Esophagus muscularis mucosa (tissue), 4 donors: ENCODE results near the gene RBFOX2. TPM values are rescaled to one million over a fixed set of nuclear protein-coding genes. Genes with fewer than 3 reads are reported as not detected.

Source experiments
- DNase-seq: peaks from one replicate; pipeline ENCODE4 v3.0.0-alpha.2; 2017; ENCODE audit errors: extremely low spot score
- H3K27ac ChIP-seq, 4 donors: fragments of 200-600 bp; sonication (generic); replicated peaks in 1 of 4; 1 replicate in 3 of 4; 2 replicates in 1 of 4; pipeline ENCODE4 v1.5.1; 2016 to 2019; ENCODE audit warnings: mild to moderate bottlenecking in 1 of 4
- H3K27me3 ChIP-seq, 4 donors: fragments of 200-600 bp; sonication (generic); one replicate each; pipeline versions ENCODE4 v1.5.1 to v1.6.0; 2016 to 2019
- H3K36me3 ChIP-seq, 4 donors: fragments of 200-600 bp; sonication (generic); one replicate each; pipeline ENCODE4 v1.5.1; 2016 to 2019
- H3K4me1 ChIP-seq, 4 donors: fragments of 200-600 bp; sonication (generic); one replicate each; pipeline ENCODE4 v1.5.1; 2016 to 2019
- H3K4me3 ChIP-seq, 4 donors: fragments of 200-600 bp; sonication (generic); 1 replicate in 2 of 4; 2 replicates in 2 of 4; pipeline ENCODE4 v1.5.1; 2016 to 2019; ENCODE audit warnings: mild to moderate bottlenecking in 4 of 4, moderate library complexity in 1 of 4
- H3K9me3 ChIP-seq, 4 donors: fragments of 200-600 bp; sonication (generic); 1 replicate in 3 of 4; 2 replicates in 1 of 4; pipeline ENCODE4 v1.5.1; 2016 to 2019
- CTCF ChIP-seq, 3 experiments: fragments of 200-600 bp in 2 of 3; fragments of 450-650 bp in 1 of 3; sonication (generic) in 2 of 3; IDR thresholded peaks; one replicate each; pipeline ENCODE4 v1.5.1; 2017 to 2019; ENCODE audit warnings: antibody characterized with exemption in 3 of 3, mild to moderate bottlenecking in 2 of 3, moderate library complexity in 1 of 3
- EP300 ChIP-seq: sonication (generic); formaldehyde crosslinking; IDR thresholded peaks from one replicate; pipeline ENCODE4 v1.6.1; 2017; ENCODE audit warnings: antibody characterized with exemption
- POLR2A ChIP-seq: fragments of 450-650 bp; IDR thresholded peaks from one replicate; pipeline ENCODE4 v1.6.1; 2017; ENCODE audit warnings: antibody characterized with exemption, moderate library complexity, mild to moderate bottlenecking, low read depth
- POLR2AphosphoS5 ChIP-seq, 2 donors: sonication (generic); formaldehyde crosslinking; IDR thresholded peaks; one replicate each; pipeline ENCODE4 v1.6.1; 2017; ENCODE audit warnings: antibody characterized with exemption in 2 of 2
- WGBS: methylation state at CpG from one replicate; pipeline ENCODE4 v1.1.5; 2018; 5-methylcytosine and 5-hydroxymethylcytosine counted together
- intact Hi-C: fragments of 100-400 bp; cut with DNase I; formaldehyde crosslinking; loops from one replicate; pipeline ENCODE4 v1.15.1; 2023
- total RNA-seq, 4 donors: library from RNA; depleted of rRNA; stranded (reverse); fragments of >200 nt; gene quantifications; one replicate each; pipeline versions ENCODE4 v1.1.0 to v1.2.1, GENCODE V29; 2016

Gene RBFOX2
- total RNA-seq, 4 donors from 2014 or later, result 113 to 179 (median 155) TPM

- intact Hi-C loops, result no loop called here
- 77% methylated on average over 5 of the region's 5 CpGs for WGBS
- Histone ChIP-seq H3K36me3 (peaks cover 0 to 16% (median 13%) of the 10 kb centered on the region in 4 donors), H3K4me3 (no peak overlapping the region), H3K27ac (no peak overlapping the region), H3K4me1 (peaks cover 46 to 69% (median 62%) of the 10 kb centered on the region in 4 donors), H3K27me3 (no peaks in the 10 kb centered on the region), H3K9me3 (no peaks in the 10 kb centered on the region)
- no peak for DNase-seq
- TF ChIP-seq POLR2A, result no peak
- no peak for TF ChIP-seq POLR2AphosphoS5 (IDR thresholded peaks at IDR 0.05)
- TF ChIP-seq EP300, result no peak
- TF ChIP-seq CTCF (IDR thresholded peaks at IDR 0.05), result no peak
Observed at GRCh38 chr22:35782504-35782903, 246.1 kb downstream of the RBFOX2 start.

GRCh38 chr22:35781898-35782297 lies 246.7 kb downstream of the RBFOX2 start:
- DNase-seq, result no peak
- 83% methylated on average over 3 of the region's 3 CpGs for WGBS
- H3K4me3 ChIP-seq, result no peak overlapping the region
- H3K4me1 ChIP-seq, result peaks cover 46 to 75% (median 65%) of the 10 kb centered on the region in 4 donors
- no peaks in the 10 kb centered on the region for H3K27me3 ChIP-seq
- H3K27ac ChIP-seq, result no peak overlapping the region
- TF ChIP-seq CTCF (IDR thresholded peaks at IDR 0.05) (no peak), POLR2AphosphoS5 (IDR thresholded peaks at IDR 0.05) (no peak), POLR2A (no peak), EP300 (no peak)
- intact Hi-C loops, result no loop called here
- H3K36me3 ChIP-seq, result peaks cover 0 to 16% (median 13%) of the 10 kb centered on the region in 4 donors
- no peaks in the 10 kb centered on the region for H3K9me3 ChIP-seq

- Histone ChIP-seq H3K4me1 (peaks cover 14 to 69% (median 47%) of the 10 kb centered on the region in 4 donors), H3K27ac (no peak overlapping the region), H3K27me3 (no peaks in the 10 kb centered on the region), H3K4me3 (no peak overlapping the region), H3K36me3 (peaks cover 0 to 11% (median 10%) of the 10 kb centered on the region in 4 donors), H3K9me3 (no peaks in the 10 kb centered on the region)
- DNase-seq, result no peak
- 59% methylated on average over 4 of the region's 4 CpGs for WGBS
- intact Hi-C loops, result no loop called here
- TF ChIP-seq EP300, result no peak
- TF ChIP-seq CTCF (IDR thresholded peaks at IDR 0.05), result no peak
- no peak for TF ChIP-seq POLR2AphosphoS5 (IDR thresholded peaks at IDR 0.05)
- TF ChIP-seq POLR2A, result no peak
Observed at GRCh38 chr22:35777335-35777975, 251.2 kb downstream of the RBFOX2 start.

- Histone ChIP-seq H3K27me3 (no peaks in the 10 kb centered on the region), H3K4me3 (no peak overlapping the region), H3K27ac (no peak overlapping the region), H3K36me3 (peaks cover 0 to under 1% (median 0%) of the 10 kb centered on the region in 4 donors), H3K9me3 (no peaks in the 10 kb centered on the region), H3K4me1 (peaks cover 5 to 56% (median 45%) of the 10 kb centered on the region in 4 donors)
- TF ChIP-seq EP300 (no peak), POLR2AphosphoS5 (IDR thresholded peaks at IDR 0.05) (no peak), CTCF (IDR thresholded peaks at IDR 0.05) (no peak), POLR2A (no peak)
- WGBS, result 91% methylated on average over 2 of the region's 2 CpGs
- intact Hi-C loops, result no loop called here
- DNase-seq, result no peak
Observed at GRCh38 chr22:35775339-35775738, 253.3 kb downstream of the RBFOX2 start.
